HuH-7 (cell line): Measurements from ENCODE around the gene BICC1.

ENCODE experiments used
- DNase-seq: peaks from one replicate; pipeline ENCODE4 v3.0.0; 2011; ENCODE audit warnings: low spot score

Gene BICC1

GRCh38 chr10:58512491-58513187 lies at the start of gene BICC1:
TSS of gene BICC1 (plus strand) at chr10:58512872. CDS start at chr10:58513144, 272 bp downstream.
- DNase-seq: peak; percentile 63

- DNase-seq: no peak
These were observed 47.7 kb upstream of the BICC1 start for GRCh38 chr10:58464956-58465355.

GRCh38 chr10:58465629-58466028 lies 47.0 kb upstream of the BICC1 start:
- DNase-seq: no peak

- no peak for DNase-seq
These were observed 44.6 kb upstream of the BICC1 start for GRCh38 chr10:58467931-58468635.

GRCh38 chr10:58473976-58474375 lies 38.7 kb upstream of the BICC1 start:
- DNase-seq: no peak

- DNase-seq: no peak
These were observed 37.1 kb upstream of the BICC1 start for GRCh38 chr10:58475322-58476277.

GRCh38 chr10:58477122-58477521 lies 35.5 kb upstream of the BICC1 start:
- DNase-seq: no peak

- DNase-seq: no peak
These were observed 34.8 kb upstream of the BICC1 start for GRCh38 chr10:58477902-58478301.

- no peak for DNase-seq
These were observed 33.6 kb upstream of the BICC1 start for GRCh38 chr10:58479045-58479444.

GRCh38 chr10:58480321-58480720 lies 32.4 kb upstream of the BICC1 start:
- DNase-seq: no peak

- DNase-seq: no peak
These were observed 31.0 kb upstream of the BICC1 start for GRCh38 chr10:58481569-58482109.

- no peak for DNase-seq
These were observed 25.9 kb upstream of the BICC1 start for GRCh38 chr10:58486821-58487220.

GRCh38 chr10:58488921-58489320 lies 23.8 kb upstream of the BICC1 start:
- DNase-seq: no peak

- DNase-seq: no peak
These were observed 9.7 kb upstream of the BICC1 start for GRCh38 chr10:58502956-58503355.

- DNase-seq: no peak
These were observed 4.4 kb upstream of the BICC1 start for GRCh38 chr10:58508316-58508715.

GRCh38 chr10:58511765-58512490 lies 744 bp upstream of the BICC1 start:
- DNase-seq: peak; percentile 23

GRCh38 chr10:58513188-58514110 lies 777 bp downstream of the BICC1 start:
- peak; percentile 43 for DNase-seq

GRCh38 chr10:58514111-58514770 lies 1.6 kb downstream of the BICC1 start:
- no peak for DNase-seq

- no peak for DNase-seq
These were observed 2.7 kb downstream of the BICC1 start for GRCh38 chr10:58515291-58515941.
